ENCODE data around the gene CHD9.

DNA sequence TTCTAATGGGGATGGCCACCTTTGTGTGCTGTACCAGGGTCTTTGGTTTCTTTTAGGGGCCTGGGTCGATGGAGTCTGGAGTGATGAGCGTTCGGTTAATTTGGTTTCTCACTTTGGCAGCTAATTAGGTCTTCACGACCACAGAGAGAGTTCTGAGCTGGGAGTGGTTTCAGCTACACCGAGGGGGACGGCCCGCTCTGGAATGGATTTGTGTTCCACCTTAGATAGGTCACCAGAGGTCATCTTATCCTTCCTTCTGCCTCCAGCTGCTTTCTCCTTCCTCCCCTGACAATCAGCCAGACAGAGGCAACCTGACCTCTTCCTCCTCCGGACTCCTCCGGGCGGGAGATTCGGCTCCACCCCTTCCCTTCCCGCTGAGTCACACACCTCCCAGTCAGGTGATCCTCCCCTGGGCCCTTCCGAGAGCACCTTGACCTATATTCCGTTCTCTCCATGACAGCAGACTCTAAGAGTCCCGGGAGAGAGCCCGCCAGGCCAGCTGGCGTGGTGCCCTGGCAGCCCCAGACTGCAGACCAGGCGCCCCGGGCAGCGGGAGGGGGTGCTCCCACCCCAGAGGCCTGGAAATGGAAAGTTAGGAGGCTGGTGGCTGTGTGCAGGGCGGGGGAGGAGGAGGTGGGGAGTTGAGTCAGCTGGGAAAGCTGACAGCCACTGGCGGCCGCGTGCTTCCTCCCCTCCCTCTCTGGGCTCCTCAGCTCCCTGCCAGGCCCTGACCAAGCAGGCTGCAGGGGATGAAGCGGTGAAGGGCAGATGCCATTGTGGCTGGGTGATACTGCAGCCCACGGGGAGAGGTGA is 44.7 kb downstream of the CHD9 start:
- TF ChIP-seq, protein P1, sequence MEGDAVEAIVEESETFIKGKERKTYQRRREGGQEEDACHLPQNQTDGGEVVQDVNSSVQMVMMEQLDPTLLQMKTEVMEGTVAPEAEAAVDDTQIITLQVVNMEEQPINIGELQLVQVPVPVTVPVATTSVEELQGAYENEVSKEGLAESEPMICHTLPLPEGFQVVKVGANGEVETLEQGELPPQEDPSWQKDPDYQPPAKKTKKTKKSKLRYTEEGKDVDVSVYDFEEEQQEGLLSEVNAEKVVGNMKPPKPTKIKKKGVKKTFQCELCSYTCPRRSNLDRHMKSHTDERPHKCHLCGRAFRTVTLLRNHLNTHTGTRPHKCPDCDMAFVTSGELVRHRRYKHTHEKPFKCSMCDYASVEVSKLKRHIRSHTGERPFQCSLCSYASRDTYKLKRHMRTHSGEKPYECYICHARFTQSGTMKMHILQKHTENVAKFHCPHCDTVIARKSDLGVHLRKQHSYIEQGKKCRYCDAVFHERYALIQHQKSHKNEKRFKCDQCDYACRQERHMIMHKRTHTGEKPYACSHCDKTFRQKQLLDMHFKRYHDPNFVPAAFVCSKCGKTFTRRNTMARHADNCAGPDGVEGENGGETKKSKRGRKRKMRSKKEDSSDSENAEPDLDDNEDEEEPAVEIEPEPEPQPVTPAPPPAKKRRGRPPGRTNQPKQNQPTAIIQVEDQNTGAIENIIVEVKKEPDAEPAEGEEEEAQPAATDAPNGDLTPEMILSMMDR (IDR thresholded peaks at IDR 0.05): peak in 1 of 5 experiments; percentile 10
- no peak for TF ChIP-seq POLR2A (IDR thresholded peaks at IDR 0.05)
